Endothelial cell of umbilical vein (primary cell): Measurements from ENCODE around the gene OR1M1. TPM values are rescaled to one million over a fixed set of nuclear protein-coding genes. Genes with fewer than 3 reads are reported as not detected.

Experiments
- BruUV-seq: library from RNA; stranded (reverse); fragments of 400-500 nt; replicated peaks from 2 replicates; lab custom pipeline; 2021; lab: Mats Ljungman, UMichigan
- CTCF ChIA-PET: fragments of 300-600, 350-600 bp; sonication (Branson Sonifier 250); formaldehyde crosslinking; loops from one replicate; lab custom pipeline; 2021; ENCODE audit warnings: antibody characterized with exemption, inconsistent platforms; lab: Charles Lee
- POLR2A ChIA-PET: fragments of 300-600, 350-600 bp; sonication (Branson Sonifier 250); formaldehyde crosslinking; loops from one replicate; lab custom pipeline; 2021; ENCODE audit warnings: antibody characterized with exemption, inconsistent platforms; lab: Charles Lee
- DNase-seq: peaks from one replicate; pipeline ENCODE4 v3.0.0-alpha.2; 2011; ENCODE audit warnings: low read depth, low spot score
- FAIRE-seq: peaks from 2 replicates; lab custom pipeline; 2011; peaks lifted over from hg19 to GRCh38; lab: Jason Lieb, UNC
- H2AFZ ChIP-seq: 2 replicates; pipeline ENCODE4 v1.6.0; 2012; ENCODE audit warnings: low read depth, low read length, control low read depth, inconsistent platforms
- H3K27ac ChIP-seq: 2 replicates; pipeline ENCODE4 v1.5.1; 2011; ENCODE audit warnings: low read depth, mild to moderate bottlenecking, control low read depth, low read length, moderate library complexity; ENCODE audit not compliant: insufficient read depth
- H3K27me3 ChIP-seq, 2 experiments: 2 replicates each; pipeline versions ENCODE4 v1.6.0 to v1.6.1; 2011; ENCODE audit warnings: low read length in 2 of 2, mixed read lengths in 1 of 2; ENCODE audit not compliant: control insufficient read depth in 2 of 2, insufficient read depth in 2 of 2
- H3K36me3 ChIP-seq, 2 experiments: 2 replicates in 1 of 2; 3 replicates in 1 of 2; pipeline ENCODE4 v1.5.1; 2011; ENCODE audit warnings: low read length in 2 of 2, mild to moderate bottlenecking in 1 of 2, moderate library complexity in 1 of 2; ENCODE audit not compliant: control insufficient read depth in 2 of 2, insufficient read depth in 2 of 2; ENCODE audit errors: extremely low read depth in 1 of 2
- H3K4me1 ChIP-seq: 3 replicates; pipeline ENCODE4 v1.5.1; 2011; ENCODE audit warnings: mild to moderate bottlenecking, low read length; ENCODE audit not compliant: control insufficient read depth, insufficient read depth; ENCODE audit errors: extremely low read depth
- H3K4me2 ChIP-seq: 2 replicates; pipeline ENCODE4 v1.6.1; 2011; ENCODE audit warnings: low read length, control low read depth, mixed read lengths; ENCODE audit not compliant: insufficient read depth
- H3K4me3 ChIP-seq, 3 experiments: fragments of 200-600 bp in 1 of 3; sonication (generic), shearing (Covaris generic) in 1 of 3; replicated peaks in 1 of 3; 2 replicates each; pipeline ENCODE4 v1.5.1; 2011 to 2016; ENCODE audit warnings: control low read depth in 3 of 3, low read length in 3 of 3, mild to moderate bottlenecking in 2 of 3, inconsistent platforms in 1 of 3, low read depth in 1 of 3, moderate library complexity in 1 of 3; ENCODE audit not compliant: insufficient read depth in 1 of 3
- H3K79me2 ChIP-seq: 2 replicates; pipeline ENCODE4 v1.6.0; 2012; ENCODE audit warnings: low read length, inconsistent platforms; ENCODE audit not compliant: control insufficient read depth, insufficient read depth
- H3K9ac ChIP-seq: replicated peaks from 2 replicates; pipeline ENCODE3; 2011; ENCODE audit warnings: low read length, control low read depth; ENCODE audit not compliant: insufficient read depth; ENCODE audit errors: extremely low read depth
- H3K9me1 ChIP-seq: replicated peaks from 3 replicates; pipeline ENCODE4 v1.6.0; 2011; ENCODE audit warnings: mild to moderate bottlenecking, low read length; ENCODE audit not compliant: control insufficient read depth, insufficient read depth; ENCODE audit errors: extremely low read depth
- H3K9me3 ChIP-seq: replicated peaks from 2 replicates; pipeline ENCODE4 v1.5.1; 2012; ENCODE audit warnings: low read length, inconsistent platforms; ENCODE audit not compliant: control insufficient read depth, insufficient read depth
- H4K20me1 ChIP-seq: replicated peaks from 2 replicates; pipeline ENCODE3; 2011; ENCODE audit warnings: mild to moderate bottlenecking, low read length; ENCODE audit not compliant: control insufficient read depth, insufficient read depth; ENCODE audit errors: extremely low read depth
- EZH2 ChIP-seq: IDR thresholded peaks from 2 replicates; pipeline ENCODE4 v1.6.1; 2012; ENCODE audit warnings: borderline replicate concordance, low read depth, mild to moderate bottlenecking, moderate library complexity, low read length, inconsistent platforms; ENCODE audit not compliant: severe bottlenecking
- FOS ChIP-seq: IDR thresholded peaks from 2 replicates; pipeline ENCODE4 v1.6.1; 2011; ENCODE audit warnings: mild to moderate bottlenecking, low read length, moderate library complexity, borderline replicate concordance; ENCODE audit not compliant: insufficient read depth
- GATA2 ChIP-seq: IDR thresholded peaks from 2 replicates; pipeline ENCODE4 v1.7.0; 2011; ENCODE audit warnings: low read depth, mild to moderate bottlenecking, moderate library complexity, mixed read lengths, low read length; ENCODE audit not compliant: insufficient read length, insufficient read depth
- JUN ChIP-seq: IDR thresholded peaks from 2 replicates; pipeline ENCODE4 v1.6.1; 2011; ENCODE audit warnings: borderline replicate concordance, low read depth; ENCODE audit not compliant: insufficient read length, insufficient read depth
- MYC ChIP-seq: IDR thresholded peaks from one replicate; pipeline ENCODE4 v1.6.1; 2011; ENCODE audit warnings: mild to moderate bottlenecking, low read depth, low read length
- POLR2A ChIP-seq: IDR thresholded peaks from 2 replicates; pipeline ENCODE4 v1.6.1; 2012; ENCODE audit warnings: low read depth, mild to moderate bottlenecking, control low read depth, low read length
- POLR2AphosphoS5 ChIP-seq: IDR thresholded peaks from 2 replicates; pipeline ENCODE4 v1.6.1; 2012; ENCODE audit warnings: low read depth, mild to moderate bottlenecking, control low read depth, low read length, moderate library complexity; ENCODE audit not compliant: insufficient read depth
- dilution Hi-C: fragments of 300-500 bp; cut with MboI; formaldehyde crosslinking; loops from one replicate; pipeline ENCODE4 v1.15.0; 2019; ENCODE audit warnings: low sequenced_read_pairs; ENCODE audit not compliant: extremely low pct_ligation_motif_present
- intact Hi-C: fragments of 100-400 bp; cut with micrococcal nuclease; formaldehyde crosslinking; loops from one replicate; pipeline ENCODE4 v1.10.0; 2022
- polyA plus RNA-seq, 4 experiments: library from polyadenylated mRNA; depleted of rRNA in 3 of 4; stranded (reverse) in 3 of 4; unstranded in 1 of 4; fragments of >200 nt; gene quantifications; 2 replicates each; pipeline versions ENCODE4 v1.2.1 to v1.2.3, GENCODE V29; 2011 to 2012; ENCODE audit warnings: missing spikeins in 1 of 4
- total RNA-seq: library from RNA; stranded (reverse); gene quantifications from 2 replicates; pipeline ENCODE4 v1.2.3, GENCODE V29; 2021
- TF ChIP-seq, protein P1 (sequence below), 2 donors: IDR thresholded peaks; 1 replicate in 1 of 2; 2 replicates in 1 of 2; pipeline ENCODE4 v1.5.1; 2011; ENCODE audit warnings: low read length in 2 of 2, mild to moderate bottlenecking in 2 of 2, moderate library complexity in 2 of 2, control low read depth in 1 of 2, inconsistent platforms in 1 of 2, low read depth in 1 of 2; ENCODE audit not compliant: insufficient read depth in 1 of 2; ENCODE audit errors: extremely low read depth in 1 of 2
- TF ChIP-seq, protein P2 (sequence below): IDR thresholded peaks from 2 replicates; pipeline ENCODE4 v1.6.1; 2011; ENCODE audit not compliant: insufficient read depth, insufficient read length

Gene OR1M1
- total and polyA plus RNA-seq, 2 donors (not counting 3 experiments of a cell fraction or from before 2014, with no cell fraction given), result not detected

DNA sequence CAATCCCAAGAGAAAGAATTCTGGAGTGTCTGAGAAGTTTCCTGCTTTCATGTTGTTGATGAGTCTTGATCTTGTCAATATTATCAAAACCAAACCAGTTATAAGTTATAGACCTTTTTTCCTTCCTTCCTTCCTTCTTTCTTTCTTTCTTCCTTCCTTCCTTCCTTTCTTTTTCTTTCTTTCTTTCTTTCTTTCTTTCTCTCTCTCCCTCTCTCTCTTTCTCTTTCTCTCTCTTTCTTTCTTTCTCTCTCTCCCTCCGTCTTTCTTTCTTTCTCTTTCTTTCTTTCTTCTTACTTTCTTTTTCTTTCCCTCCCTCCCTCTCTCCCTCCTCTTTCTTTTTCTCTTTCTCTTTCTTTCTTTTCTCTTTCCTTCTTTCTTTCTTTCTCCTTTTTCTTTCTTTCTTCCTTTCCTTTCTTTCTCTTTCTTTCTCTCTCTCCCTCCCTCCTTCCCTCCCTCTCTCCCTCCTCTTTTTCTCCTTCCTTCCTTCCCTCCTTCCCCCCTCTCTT, 40.1 kb downstream of the OR1M1 start, which contains the start of gene OR7G3:
OR7G3 (minus strand) TSS at position 51 of the 506 bp plus-strand sequence; CDS start at position 51, 0 bp downstream.
- POLR2A ChIA-PET, result no interaction called here
- FAIRE-seq, result no peak
- H3K4me3 ChIP-seq, result no peak within 1 kb of the TSS
- intact Hi-C loops (loop anchor here (5.0 kb wide), 1 partner anchor 195 kb away; the partner anchor contains the start of gene ZNF559), dilution Hi-C loops (no loop called here)
- H3K36me3 ChIP-seq, result no peaks in the 10 kb centered on the region
- TF ChIP-seq FOS (no peak), POLR2A (no peak), EZH2 (no peak), JUN (no peak), GATA2 (no peak), POLR2AphosphoS5 (no peak), MYC (no peak)
- TF ChIP-seq, protein P1, sequence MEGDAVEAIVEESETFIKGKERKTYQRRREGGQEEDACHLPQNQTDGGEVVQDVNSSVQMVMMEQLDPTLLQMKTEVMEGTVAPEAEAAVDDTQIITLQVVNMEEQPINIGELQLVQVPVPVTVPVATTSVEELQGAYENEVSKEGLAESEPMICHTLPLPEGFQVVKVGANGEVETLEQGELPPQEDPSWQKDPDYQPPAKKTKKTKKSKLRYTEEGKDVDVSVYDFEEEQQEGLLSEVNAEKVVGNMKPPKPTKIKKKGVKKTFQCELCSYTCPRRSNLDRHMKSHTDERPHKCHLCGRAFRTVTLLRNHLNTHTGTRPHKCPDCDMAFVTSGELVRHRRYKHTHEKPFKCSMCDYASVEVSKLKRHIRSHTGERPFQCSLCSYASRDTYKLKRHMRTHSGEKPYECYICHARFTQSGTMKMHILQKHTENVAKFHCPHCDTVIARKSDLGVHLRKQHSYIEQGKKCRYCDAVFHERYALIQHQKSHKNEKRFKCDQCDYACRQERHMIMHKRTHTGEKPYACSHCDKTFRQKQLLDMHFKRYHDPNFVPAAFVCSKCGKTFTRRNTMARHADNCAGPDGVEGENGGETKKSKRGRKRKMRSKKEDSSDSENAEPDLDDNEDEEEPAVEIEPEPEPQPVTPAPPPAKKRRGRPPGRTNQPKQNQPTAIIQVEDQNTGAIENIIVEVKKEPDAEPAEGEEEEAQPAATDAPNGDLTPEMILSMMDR (IDR thresholded peaks at IDR 0.05; ENCODE audit: extremely low read depth in 1 of 2, insufficient read depth in 1 of 2, low read depth in 1 of 2, low read length in 2 of 2), result no peak
- TF ChIP-seq, protein P2, sequence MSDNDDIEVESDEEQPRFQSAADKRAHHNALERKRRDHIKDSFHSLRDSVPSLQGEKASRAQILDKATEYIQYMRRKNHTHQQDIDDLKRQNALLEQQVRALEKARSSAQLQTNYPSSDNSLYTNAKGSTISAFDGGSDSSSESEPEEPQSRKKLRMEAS, result no peak
- H2AFZ ChIP-seq, result no peak within 1 kb of the TSS
- H3K79me2 ChIP-seq, result no peaks in the 10 kb centered on the region
- DNase-seq, result no peak
- H3K9ac ChIP-seq, result no peak within 1 kb of the TSS
- H3K27ac ChIP-seq, result no peak within 1 kb of the TSS
- H4K20me1 ChIP-seq, result no peaks in the 10 kb centered on the region
- H3K4me2 ChIP-seq, result no peak within 1 kb of the TSS
- H3K27me3 ChIP-seq, result no peaks in the 10 kb centered on the region
- H3K9me1 ChIP-seq, result no peaks in the 10 kb centered on the region
- no TSS peak for BruUV-seq
- peaks cover 5% of the 10 kb centered on the region for H3K4me1 ChIP-seq
- H3K9me3 ChIP-seq, result no peaks in the 10 kb centered on the region
- CTCF ChIA-PET, result no interaction called here
